Colonic mucosa (tissue), 4 donors: Measurements from ENCODE around the gene GJA9. TPM values are rescaled to one million over a fixed set of nuclear protein-coding genes. Genes with fewer than 3 reads are reported as not detected.
"Not testable (repeated sequence)": the region's sequence is repeated elsewhere in the genome, so short reads cannot be mapped to it uniquely, and the experiment has no call there.

Experiments used
- DNase-seq: peaks from one replicate; pipeline ENCODE4 v3.0.0-alpha.2; 2020
- H3K27ac ChIP-seq: fragments of 200-600 bp; one replicate; pipeline ENCODE4 v1.8.0; 2021
- H3K27me3 ChIP-seq: fragments of 200-600 bp; one replicate; pipeline ENCODE4 v1.8.0; 2021
- H3K36me3 ChIP-seq: fragments of 200-600 bp; one replicate; pipeline ENCODE4 v1.8.0; 2021
- H3K4me1 ChIP-seq: fragments of 200-600 bp; one replicate; pipeline ENCODE4 v1.8.0; 2021; ENCODE audit warnings: mild to moderate bottlenecking
- H3K4me3 ChIP-seq: fragments of 200-600 bp; one replicate; pipeline ENCODE4 v1.8.0; 2021
- H3K9ac ChIP-seq, 2 donors: one replicate each; pipeline ENCODE4 v1.7.0; 2013; ENCODE audit warnings: control low read depth in 2 of 2, low read depth in 2 of 2, low read length in 2 of 2
- H3K9me3 ChIP-seq: fragments of 200-600 bp; one replicate; pipeline ENCODE4 v1.8.0; 2021
- CTCF ChIP-seq: fragments of 200-600 bp; IDR thresholded peaks from one replicate; pipeline ENCODE4 v1.8.0; 2022; ENCODE audit warnings: antibody characterized with exemption, mild to moderate bottlenecking
- intact Hi-C: fragments of 100-400 bp; cut with DNase I; formaldehyde crosslinking; loops from one replicate; pipeline ENCODE4 v1.14.1; 2022
- total RNA-seq, 2 donors: library from RNA; stranded (reverse); fragmentation: NEBNext Ultra II Directional in 1 of 2; extraction: Animal tissue kit (Norgen Biotek cat#: 25700) in 1 of 2; gene quantifications; one replicate each; pipeline ENCODE4 v1.2.1, GENCODE V29; 2021
- donor health status: healthy.
- donor health status: DM: no; HTN: no; CAD: no.
- donor health status: DM: no; HTN: no; CAD: no.

The GJA9 gene
- total RNA-seq, 2 donors from 2014 or later = 0.88 to 1.7 TPM

GRCh38 chr1:38919130-38919529, 37.7 kb upstream of the GJA9 start:
- no peak for DNase-seq
- intact Hi-C loops = no loop called here
- no peak overlapping the region for H3K27ac ChIP-seq
- no peaks in the 10 kb centered on the region for H3K4me1 ChIP-seq
- H3K9ac ChIP-seq = no peak overlapping the region
- no peaks in the 10 kb centered on the region for H3K36me3 ChIP-seq
- no peaks in the 10 kb centered on the region for H3K9me3 ChIP-seq
- no peak overlapping the region for H3K4me3 ChIP-seq
- no peak for TF ChIP-seq CTCF
- no peaks in the 10 kb centered on the region for H3K27me3 ChIP-seq

- no peaks in the 10 kb centered on the region for H3K27me3 ChIP-seq
- no peaks in the 10 kb centered on the region for H3K36me3 ChIP-seq
- TF ChIP-seq CTCF = no peak
- no peaks in the 10 kb centered on the region for H3K4me1 ChIP-seq
- no peak for DNase-seq
- no peak overlapping the region for H3K27ac ChIP-seq
- H3K9me3 ChIP-seq = no peaks in the 10 kb centered on the region
- H3K4me3 ChIP-seq = no peak overlapping the region
- H3K9ac ChIP-seq = no peak overlapping the region
- intact Hi-C loops = no loop called here
These were observed 37.2 kb upstream of the GJA9 start for GRCh38 chr1:38918568-38918967.

- no peak for DNase-seq
- Histone ChIP-seq H3K9ac (no peak overlapping the region), H3K36me3 (no peaks in the 10 kb centered on the region), H3K4me3 (no peak overlapping the region), H3K27me3 (no peaks in the 10 kb centered on the region), H3K9me3 (no peaks in the 10 kb centered on the region), H3K4me1 (no peaks in the 10 kb centered on the region), H3K27ac (no peak overlapping the region)
- intact Hi-C loops = no loop called here
- no peak for TF ChIP-seq CTCF
These were observed 36.4 kb upstream of the GJA9 start for GRCh38 chr1:38917772-38918171.

- H3K27me3 ChIP-seq = no peaks in the 10 kb centered on the region
- no peak overlapping the region for H3K9ac ChIP-seq
- DNase-seq = no peak
- no peaks in the 10 kb centered on the region for H3K4me1 ChIP-seq
- no peak for TF ChIP-seq CTCF
- H3K4me3 ChIP-seq = no peak overlapping the region
- intact Hi-C loops = no loop called here
- no peak overlapping the region for H3K27ac ChIP-seq
- no peaks in the 10 kb centered on the region for H3K36me3 ChIP-seq
- H3K9me3 ChIP-seq = no peaks in the 10 kb centered on the region
These were observed 36.0 kb upstream of the GJA9 start for GRCh38 chr1:38917337-38917736.

GRCh38 chr1:38915352-38915948, 34.1 kb upstream of the GJA9 start:
- intact Hi-C loops = no loop called here
- no peak overlapping the region for H3K4me3 ChIP-seq
- no peaks in the 10 kb centered on the region for H3K27me3 ChIP-seq
- H3K9ac ChIP-seq = no peak overlapping the region
- H3K9me3 ChIP-seq = no peaks in the 10 kb centered on the region
- DNase-seq = no peak
- H3K36me3 ChIP-seq = no peaks in the 10 kb centered on the region
- no peak overlapping the region for H3K27ac ChIP-seq
- no peaks in the 10 kb centered on the region for H3K4me1 ChIP-seq
- TF ChIP-seq CTCF = no peak

GRCh38 chr1:38914908-38915307, 33.5 kb upstream of the GJA9 start:
- H3K36me3 ChIP-seq, H3K27ac ChIP-seq, H3K27me3 ChIP-seq, DNase-seq, intact Hi-C loops, H3K9ac ChIP-seq, H3K4me1 ChIP-seq, H3K4me3 ChIP-seq, H3K9me3 ChIP-seq: not testable (repeated sequence)
